HG03045 (cell line): Measurements from ENCODE around the gene GRID1.
"Not testable (repeated sequence)": the region's sequence is repeated elsewhere in the genome, so short reads cannot be mapped to it uniquely, and the experiment has no call there.

Source experiments
- ATAC-seq: cut with Tn5 transposase; IDR thresholded peaks from one replicate; pipeline ENCODE4 v1.9.1; 2021; ENCODE audit warnings: mild to moderate bottlenecking, moderate library complexity; ENCODE audit not compliant: unreplicated experiment

Gene GRID1

GRCh38 chr10:86176850-86177536 is 189.6 kb downstream of the GRID1 start:
- no peak for ATAC-seq

- ATAC-seq = not testable (repeated sequence)
Observed at GRCh38 chr10:86175476-86175875, 191.1 kb downstream of the GRID1 start.

- ATAC-seq = no peak
Observed at GRCh38 chr10:86172301-86172700, 194.3 kb downstream of the GRID1 start.

GRCh38 chr10:86170255-86171108 is 196.1 kb downstream of the GRID1 start:
- no peak for ATAC-seq

GRCh38 chr10:86169506-86170254 is 196.9 kb downstream of the GRID1 start:
- ATAC-seq = no peak

- no peak for ATAC-seq
Observed at GRCh38 chr10:86169066-86169465, 197.5 kb downstream of the GRID1 start.

- ATAC-seq = no peak
Observed at GRCh38 chr10:86168256-86168655, 198.3 kb downstream of the GRID1 start.

- no peak for ATAC-seq
Observed at GRCh38 chr10:86167762-86168128, 198.8 kb downstream of the GRID1 start.

- no peak for ATAC-seq
Observed at GRCh38 chr10:86167121-86167761, 199.4 kb downstream of the GRID1 start.

GRCh38 chr10:86165666-86166065 is 200.9 kb downstream of the GRID1 start:
- ATAC-seq = no peak

- ATAC-seq = no peak
Observed at GRCh38 chr10:86164960-86165630, 201.5 kb downstream of the GRID1 start.

- no peak for ATAC-seq
Observed at GRCh38 chr10:86164174-86164774, 202.3 kb downstream of the GRID1 start.

- no peak for ATAC-seq
Observed at GRCh38 chr10:86163522-86164173, 202.9 kb downstream of the GRID1 start.

- no peak for ATAC-seq
Observed at GRCh38 chr10:86162696-86163400, 203.7 kb downstream of the GRID1 start.

- ATAC-seq = no peak
Observed at GRCh38 chr10:86162036-86162435, 204.6 kb downstream of the GRID1 start.

GRCh38 chr10:86160890-86161585 is 205.6 kb downstream of the GRID1 start:
- ATAC-seq = no peak

GRCh38 chr10:86159797-86160196 is 206.8 kb downstream of the GRID1 start:
- no peak for ATAC-seq
